Mucosa of descending colon (tissue), 3 donors: ENCODE results near the gene ENPP3. TPM values are rescaled to one million over a fixed set of nuclear protein-coding genes. Genes with fewer than 3 reads are reported as not detected.

ENCODE experiments used
- ATAC-seq: fragments of 200-7000 bp; cut with Tn5 transposase; one replicate; pipeline ENCODE4 v1.9.1; 2020; ENCODE audit warnings: mild to moderate bottlenecking, moderate library complexity
- DNase-seq, 3 donors: peaks; one replicate each; pipeline ENCODE4 v3.0.0-alpha.2; 2020
- H3K36me3 ChIP-seq: fragments of 200-600 bp; one replicate; pipeline ENCODE4 v1.8.0; 2021; ENCODE audit warnings: low read depth, mild to moderate bottlenecking
- H3K4me1 ChIP-seq: fragments of 200-600 bp; one replicate; pipeline ENCODE4 v1.8.0; 2021; ENCODE audit warnings: low read depth, mild to moderate bottlenecking
- H3K4me3 ChIP-seq: fragments of 200-600 bp; one replicate; pipeline ENCODE4 v1.8.0; 2021; ENCODE audit warnings: mild to moderate bottlenecking
- H3K9me3 ChIP-seq: fragments of 200-600 bp; one replicate; pipeline ENCODE4 v1.8.0; 2021; ENCODE audit warnings: mild to moderate bottlenecking
- CTCF ChIP-seq: fragments of 200-600 bp; IDR thresholded peaks from one replicate; pipeline ENCODE4 v1.8.0; 2022; ENCODE audit warnings: antibody characterized with exemption, mild to moderate bottlenecking
- intact Hi-C, 2 donors: fragments of 100-400 bp; cut with DNase I in 1 of 2; cut with micrococcal nuclease in 1 of 2; formaldehyde crosslinking; loops; one replicate each; pipeline versions ENCODE4 v1.11.0 to v1.11.1; 2022; cut with DNase I, micrococcal nuclease
- microRNA-seq: library from miRNA; unstranded; fragments of <30 nt; microRNA quantifications from one replicate; pipeline ENCODE4, GENCODE V29; 2019
- total RNA-seq, 3 donors: library from RNA; stranded (reverse); fragmentation: NEBNext Ultra II Directional in 2 of 3; extraction: Animal tissue kit (Norgen Biotek cat#: 25700) in 2 of 3; gene quantifications; one replicate each; pipeline versions ENCODE4 v1.2.1 to v1.2.4, GENCODE V29; 2021 to 2023
- donor health status: DM: no; HTN: no; CAD: no; lungs with moderate emphysema.
- donor health status: DM: no; HTN: no; CAD: no.
- donor health status: DM: no; HTN: yes; CAD: no.

Gene ENPP3
- total RNA-seq, 3 donors from 2014 or later = 6.6 to 22.8 (median 19.5) TPM

DNA sequence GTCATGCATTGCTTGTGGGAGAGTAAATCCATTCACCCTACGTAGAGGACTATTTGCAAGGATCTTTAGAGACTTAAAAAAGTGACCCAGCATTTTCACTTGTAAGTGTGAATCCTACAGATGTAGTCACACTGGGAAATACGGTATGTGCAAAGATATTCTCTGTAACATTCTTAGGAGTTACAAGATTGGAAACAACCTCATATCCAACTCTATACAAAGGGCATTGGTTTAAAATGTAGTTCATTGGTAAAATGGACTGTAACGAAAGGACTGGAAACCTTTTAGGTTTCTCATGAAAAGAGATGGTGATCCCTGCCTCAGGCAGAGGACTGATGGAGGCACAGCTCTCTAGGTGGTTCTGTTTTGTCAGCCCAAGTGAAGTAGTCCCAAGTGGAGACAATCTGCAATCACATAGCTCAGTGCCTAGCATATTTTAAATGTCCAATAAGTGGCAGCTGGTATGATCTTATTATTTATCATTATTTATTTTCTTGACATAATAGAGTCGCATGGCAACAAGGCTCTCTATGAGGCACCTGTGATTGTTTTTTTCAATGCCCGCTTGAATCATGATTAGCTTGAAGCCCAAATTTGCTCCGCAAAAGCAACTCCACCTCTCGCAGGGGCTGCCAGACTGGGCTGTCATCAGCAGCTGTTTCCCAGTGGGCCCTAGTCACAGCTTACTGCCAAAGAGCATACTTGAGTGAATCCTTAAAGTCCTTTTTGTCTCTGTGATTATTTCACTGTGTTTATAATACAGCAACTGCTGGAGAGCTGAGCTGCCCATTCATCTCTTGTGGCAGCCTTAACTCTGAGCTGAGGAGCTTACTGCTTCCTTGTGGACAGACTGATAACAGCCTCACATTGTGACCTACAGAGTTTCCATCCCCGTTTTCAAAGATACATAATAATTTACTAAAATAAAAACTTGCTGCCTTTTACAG lies 150.9 kb downstream of the ENPP3 start:
- TF ChIP-seq CTCF = no peak
- intact Hi-C loops = no loop called here
- Histone ChIP-seq H3K4me3 (no peak overlapping the region), H3K9me3 (no peaks in the 10 kb centered on the region), H3K36me3 (no peaks in the 10 kb centered on the region), H3K4me1 (no peaks in the 10 kb centered on the region)
- ATAC-seq (peak; percentile 45), DNase-seq (peak in 1 of 3 donors; percentile 12)

DNA sequence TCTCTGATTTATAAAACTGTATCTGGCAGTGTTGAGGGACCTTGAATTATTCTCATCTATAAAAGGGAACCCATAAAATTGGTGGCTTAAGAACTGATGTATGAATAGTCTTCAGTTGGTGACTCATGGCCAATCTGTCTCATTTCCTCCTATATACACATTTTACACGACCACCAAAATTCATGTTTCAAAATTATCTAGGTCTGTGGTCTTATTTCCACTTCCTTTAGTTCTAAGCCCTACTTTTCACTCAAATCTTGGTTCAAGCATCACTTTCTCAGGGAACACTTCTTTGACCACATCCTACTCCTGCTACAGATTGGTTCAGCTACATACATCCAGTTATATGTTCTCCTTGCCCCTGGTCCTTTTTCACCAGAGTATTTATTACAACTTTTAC lies 152.1 kb downstream of the ENPP3 start:
- ATAC-seq = no peak
- TF ChIP-seq CTCF = no peak
- Histone ChIP-seq H3K4me3 (no peak overlapping the region), H3K4me1 (no peaks in the 10 kb centered on the region), H3K36me3 (no peaks in the 10 kb centered on the region), H3K9me3 (no peaks in the 10 kb centered on the region)
- intact Hi-C loops = no loop called here
- DNase-seq = no peak

- Histone ChIP-seq H3K4me1 (no peaks in the 10 kb centered on the region), H3K4me3 (no peak overlapping the region), H3K9me3 (no peaks in the 10 kb centered on the region), H3K36me3 (no peaks in the 10 kb centered on the region)
- ATAC-seq (no peak), DNase-seq (no peak)
- intact Hi-C loops = no loop called here
- no peak for TF ChIP-seq CTCF
Observed at GRCh38 chr6:131791476-131791875, 154.4 kb downstream of the ENPP3 start.

DNA sequence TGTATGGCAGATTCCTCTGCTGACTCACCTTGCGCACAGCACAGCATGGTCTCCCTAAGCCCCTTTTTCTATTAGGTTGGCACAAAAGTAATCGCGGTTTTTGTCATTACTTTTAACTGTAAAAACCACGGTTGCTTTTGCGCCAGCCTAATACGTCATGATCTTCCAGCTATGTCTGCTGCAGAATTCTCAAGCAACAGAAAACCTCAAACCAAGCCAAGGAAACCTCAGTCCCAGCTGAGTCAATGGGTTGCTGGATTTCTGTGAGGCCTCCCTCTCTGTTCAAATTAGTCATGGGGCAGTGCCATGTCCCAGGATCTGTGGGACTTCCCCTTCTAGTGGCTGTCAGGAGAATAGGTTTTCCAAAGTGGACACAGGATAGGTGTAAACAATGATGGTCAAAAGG lies 155.0 kb downstream of the ENPP3 start:
- DNase-seq (no peak), ATAC-seq (peak; percentile 23)
- H3K4me1 ChIP-seq = no peaks in the 10 kb centered on the region
- intact Hi-C loops = no loop called here
- no peak for TF ChIP-seq CTCF
- H3K9me3 ChIP-seq = no peaks in the 10 kb centered on the region
- no peak overlapping the region for H3K4me3 ChIP-seq
- H3K36me3 ChIP-seq = no peaks in the 10 kb centered on the region

GRCh38 chr6:131795366-131795765 lies 158.3 kb downstream of the ENPP3 start:
- ATAC-seq (no peak), DNase-seq (no peak)
- intact Hi-C loops = no loop called here
- Histone ChIP-seq H3K4me3 (no peak overlapping the region), H3K4me1 (no peaks in the 10 kb centered on the region), H3K36me3 (no peaks in the 10 kb centered on the region), H3K9me3 (no peaks in the 10 kb centered on the region)
- TF ChIP-seq CTCF = no peak

Small RNA genes lying within 50 kb of the gene (microRNA-seq; reads per million reads assigned to microRNA genes)
- gene MIR548H5 = not detected

Other genes with a start within 250 kb of the ENPP3 start
- gene ARG1, start 64.1 kb upstream of the ENPP3 start, total RNA-seq = 1 to 10 TPM in 1 of 3 donors, not detected in 2; 1.1 TPM
- gene MED23, start 9.1 kb upstream of the ENPP3 start, total RNA-seq = 10 to 100 TPM; 25.8 to 40.6 (median 28.2) TPM
- not detected for gene OR2A4, start 64.1 kb downstream of the ENPP3 start, total RNA-seq
- not detected for gene CTAGE9, start 73.7 kb downstream of the ENPP3 start, total RNA-seq
- 10 to 100 TPM; 12.7 to 23.4 (median 21.2) TPM for gene ENPP1, start 170.7 kb downstream of the ENPP3 start, total RNA-seq